OCI-LY3 (cell line): ENCODE results near the gene L3MBTL4.

ENCODE experiments used
- EZH2phosphoT487 ChIP-seq: fragments of 200-600 bp; shearing (Covaris generic); IDR thresholded peaks from 2 replicates; pipeline ENCODE4 v1.6.1; 2018; ENCODE audit warnings: antibody characterized with exemption, mixed run types, low read depth
- TF ChIP-seq, protein P1 (sequence below): fragments of 200-600, 300-600 bp; sonication (generic); IDR thresholded peaks from 2 replicates; pipeline ENCODE4 v1.5.1; 2014; ENCODE audit warnings: antibody characterized with exemption, low read length, low read depth

DNA sequence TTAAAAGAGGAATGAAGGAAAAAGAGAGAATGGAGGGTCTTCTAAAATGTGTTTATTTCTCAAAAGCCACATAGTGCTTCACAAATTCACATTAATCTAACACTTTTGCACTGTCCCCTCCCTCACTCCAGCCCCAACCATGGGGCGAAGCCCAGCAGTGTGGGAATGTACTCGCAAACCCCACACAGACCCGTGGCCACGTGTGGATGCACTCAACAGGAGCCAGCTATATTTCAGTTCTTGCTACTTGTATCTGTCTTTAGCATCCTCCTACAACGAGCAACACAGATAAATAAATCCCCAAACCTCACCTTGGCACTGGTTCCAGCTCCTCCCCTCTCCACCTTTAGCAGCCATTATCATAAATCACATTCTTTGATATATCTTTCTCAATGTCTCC lies 427.5 kb downstream of the L3MBTL4 start:
- TF ChIP-seq, protein P1, sequence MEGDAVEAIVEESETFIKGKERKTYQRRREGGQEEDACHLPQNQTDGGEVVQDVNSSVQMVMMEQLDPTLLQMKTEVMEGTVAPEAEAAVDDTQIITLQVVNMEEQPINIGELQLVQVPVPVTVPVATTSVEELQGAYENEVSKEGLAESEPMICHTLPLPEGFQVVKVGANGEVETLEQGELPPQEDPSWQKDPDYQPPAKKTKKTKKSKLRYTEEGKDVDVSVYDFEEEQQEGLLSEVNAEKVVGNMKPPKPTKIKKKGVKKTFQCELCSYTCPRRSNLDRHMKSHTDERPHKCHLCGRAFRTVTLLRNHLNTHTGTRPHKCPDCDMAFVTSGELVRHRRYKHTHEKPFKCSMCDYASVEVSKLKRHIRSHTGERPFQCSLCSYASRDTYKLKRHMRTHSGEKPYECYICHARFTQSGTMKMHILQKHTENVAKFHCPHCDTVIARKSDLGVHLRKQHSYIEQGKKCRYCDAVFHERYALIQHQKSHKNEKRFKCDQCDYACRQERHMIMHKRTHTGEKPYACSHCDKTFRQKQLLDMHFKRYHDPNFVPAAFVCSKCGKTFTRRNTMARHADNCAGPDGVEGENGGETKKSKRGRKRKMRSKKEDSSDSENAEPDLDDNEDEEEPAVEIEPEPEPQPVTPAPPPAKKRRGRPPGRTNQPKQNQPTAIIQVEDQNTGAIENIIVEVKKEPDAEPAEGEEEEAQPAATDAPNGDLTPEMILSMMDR = no peak
- TF ChIP-seq EZH2phosphoT487 = no peak
